Gastrocnemius medialis (tissue), 4 donors: ENCODE data around the gene SRRM2. TPM values are rescaled to one million over a fixed set of nuclear protein-coding genes. Genes with fewer than 3 reads are reported as not detected.

Experiments used
- ATAC-seq, 2 donors: fragments of 150-250 bp; one replicate each; pipeline ENCODE4 v1.9.1; 2016
- DNase-seq, 2 donors: peaks; one replicate each; pipeline ENCODE4 v3.0.0-alpha.2; 2019
- H3K27ac ChIP-seq, 4 donors: fragments of 200-600 bp; sonication (generic); 1 replicate in 1 of 4; 2 replicates in 3 of 4; pipeline ENCODE4 v1.5.1; 2016 to 2018; ENCODE audit warnings: mild to moderate bottlenecking in 2 of 4, moderate library complexity in 1 of 4
- H3K27me3 ChIP-seq, 3 donors: fragments of 200-600 bp; sonication (generic) in 2 of 3; 1 replicate in 1 of 3; 2 replicates in 2 of 3; pipeline versions ENCODE4 v1.5.1 to v1.6.0; 2016 to 2019; ENCODE audit warnings: mild to moderate bottlenecking in 1 of 3, moderate library complexity in 1 of 3
- H3K36me3 ChIP-seq, 2 donors: fragments of 200-600 bp; sonication (generic) in 1 of 2; one replicate each; pipeline ENCODE4 v1.5.1; 2017 to 2018
- H3K4me1 ChIP-seq, 2 donors: fragments of 200-600 bp; sonication (generic) in 1 of 2; one replicate each; pipeline ENCODE4 v1.5.1; 2016 to 2017; ENCODE audit warnings: mild to moderate bottlenecking in 2 of 2
- H3K4me3 ChIP-seq, 4 donors: fragments of 200-600 bp; sonication (generic) in 3 of 4; 1 replicate in 1 of 4; 2 replicates in 3 of 4; pipeline ENCODE4 v1.5.1; 2016 to 2019; ENCODE audit warnings: mild to moderate bottlenecking in 2 of 4
- H3K9me3 ChIP-seq, 3 donors: fragments of 200-600 bp; sonication (generic) in 2 of 3; 1 replicate in 1 of 3; 2 replicates in 2 of 3; pipeline ENCODE4 v1.5.1; 2016 to 2019
- POLR2A ChIP-seq, 2 donors: fragments of 450-650 bp; IDR thresholded peaks; one replicate each; pipeline ENCODE4 v1.6.1; 2017; ENCODE audit warnings: antibody characterized with exemption in 2 of 2, mild to moderate bottlenecking in 2 of 2, moderate library complexity in 2 of 2
- in situ Hi-C, 4 donors: fragments of 200-750 bp; cut with MboI; loops; one replicate each; pipeline versions ENCODE4 v1.15.0 to v1.8.0; 2017; ENCODE audit warnings: low sequenced_read_pairs in 4 of 4
- intact Hi-C: fragments of 100-400 bp; cut with DNase I; formaldehyde crosslinking; loops from one replicate; pipeline ENCODE4 v1.15.1; 2023; ENCODE audit warnings: low total_unique reads
- total RNA-seq, 4 donors: library from RNA; depleted of rRNA; stranded (reverse); fragments of >200 nt; gene quantifications; one replicate each; pipeline versions ENCODE4 v1.1.0 to v1.2.3, GENCODE V29; 2016
- TF ChIP-seq, protein P1 (sequence below), 5 experiments: fragments of 450-650 bp in 3 of 5; fragments of 200-600 bp in 2 of 5; sonication (generic) in 2 of 5; IDR thresholded peaks in 4 of 5; conservative IDR thresholded peaks in 1 of 5; 1 replicate in 4 of 5; 2 replicates in 1 of 5; pipeline ENCODE4 v1.5.1; 2016 to 2019; ENCODE audit warnings: antibody characterized with exemption in 5 of 5, mild to moderate bottlenecking in 3 of 5, moderate library complexity in 3 of 5

The SRRM2 gene
- total RNA-seq, 4 donors from 2014 or later: 151 to 205 (median 164) TPM

DNA sequence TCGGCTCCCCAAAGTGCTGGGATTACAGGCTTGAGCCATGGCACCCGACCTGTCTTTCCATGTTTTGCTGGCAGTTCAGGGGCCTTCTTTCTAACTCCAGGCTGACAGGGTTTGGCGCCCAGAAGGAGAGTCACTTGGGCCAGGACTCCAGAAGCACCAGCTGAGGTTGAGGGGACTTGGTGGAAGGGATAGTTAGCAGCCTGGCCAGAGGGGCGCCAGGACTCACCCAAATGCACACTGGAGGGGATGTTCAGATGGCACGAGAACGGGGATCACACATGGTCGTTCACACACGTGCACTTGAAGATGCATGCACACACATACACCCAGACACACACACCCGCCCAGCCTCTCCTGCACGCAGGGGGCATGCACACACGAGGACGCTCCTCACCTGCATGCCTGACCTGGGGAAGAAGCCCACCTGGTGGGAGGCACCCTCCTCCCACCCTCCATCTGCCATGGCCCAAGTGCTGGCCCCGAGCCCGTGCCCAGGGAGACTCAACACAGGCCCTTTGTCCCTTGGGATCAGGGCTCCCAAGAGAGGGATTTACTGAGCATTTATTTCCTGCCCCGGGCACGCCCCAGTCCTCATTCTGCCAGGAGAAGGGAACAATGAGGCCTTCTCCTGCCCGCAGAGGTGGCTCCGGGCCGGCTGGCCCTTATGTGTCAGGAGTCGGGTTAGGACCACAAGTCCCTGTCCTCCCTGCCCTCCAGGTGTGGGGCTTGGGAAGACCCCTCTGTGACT, 62.3 kb downstream of the SRRM2 start:
- peaks cover 0 to 10% of the 10 kb centered on the region in 2 donors for H3K4me1 ChIP-seq
- intact Hi-C loops: no loop called here
- no peak for ATAC-seq
- TF ChIP-seq, protein P1, sequence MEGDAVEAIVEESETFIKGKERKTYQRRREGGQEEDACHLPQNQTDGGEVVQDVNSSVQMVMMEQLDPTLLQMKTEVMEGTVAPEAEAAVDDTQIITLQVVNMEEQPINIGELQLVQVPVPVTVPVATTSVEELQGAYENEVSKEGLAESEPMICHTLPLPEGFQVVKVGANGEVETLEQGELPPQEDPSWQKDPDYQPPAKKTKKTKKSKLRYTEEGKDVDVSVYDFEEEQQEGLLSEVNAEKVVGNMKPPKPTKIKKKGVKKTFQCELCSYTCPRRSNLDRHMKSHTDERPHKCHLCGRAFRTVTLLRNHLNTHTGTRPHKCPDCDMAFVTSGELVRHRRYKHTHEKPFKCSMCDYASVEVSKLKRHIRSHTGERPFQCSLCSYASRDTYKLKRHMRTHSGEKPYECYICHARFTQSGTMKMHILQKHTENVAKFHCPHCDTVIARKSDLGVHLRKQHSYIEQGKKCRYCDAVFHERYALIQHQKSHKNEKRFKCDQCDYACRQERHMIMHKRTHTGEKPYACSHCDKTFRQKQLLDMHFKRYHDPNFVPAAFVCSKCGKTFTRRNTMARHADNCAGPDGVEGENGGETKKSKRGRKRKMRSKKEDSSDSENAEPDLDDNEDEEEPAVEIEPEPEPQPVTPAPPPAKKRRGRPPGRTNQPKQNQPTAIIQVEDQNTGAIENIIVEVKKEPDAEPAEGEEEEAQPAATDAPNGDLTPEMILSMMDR (IDR thresholded peaks at IDR 0.05 in 4 of 5, conservative IDR thresholded peaks at IDR 0.05 in 1 of 5): no peak
- no peak for TF ChIP-seq POLR2A (IDR thresholded peaks at IDR 0.05)
- H3K36me3 ChIP-seq: no peaks in the 10 kb centered on the region
- no peak for DNase-seq
- H3K27me3 ChIP-seq: peaks cover 0 to 8% (median 3%) of the 10 kb centered on the region in 3 donors
- in situ Hi-C loops: no loop called here
- H3K4me3 ChIP-seq: no peak overlapping the region
- no peaks in the 10 kb centered on the region for H3K9me3 ChIP-seq
- no peak overlapping the region for H3K27ac ChIP-seq

DNA sequence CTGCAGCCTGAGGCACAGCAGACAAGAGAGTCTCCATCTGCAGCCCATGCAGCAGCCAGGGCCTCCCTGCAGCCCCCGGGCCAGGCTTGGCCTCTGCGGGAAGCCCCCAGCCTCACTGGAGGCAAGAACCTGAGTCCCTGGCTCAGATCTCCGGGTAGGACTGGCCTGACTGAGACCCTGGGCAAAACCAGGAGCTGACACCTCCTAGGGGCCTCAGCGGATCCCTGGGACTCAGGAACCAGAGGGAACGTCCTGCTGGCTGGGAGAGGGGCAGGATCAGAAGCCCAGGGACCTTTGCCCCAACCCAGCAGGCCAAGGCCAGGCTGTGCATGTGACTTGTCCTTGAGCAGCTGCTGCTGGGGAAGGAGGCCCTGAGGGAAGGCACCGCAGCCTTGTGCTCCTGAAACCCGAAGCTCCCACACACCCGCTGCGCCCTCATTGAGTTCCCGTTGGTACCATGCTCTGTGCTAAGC, 62.9 kb downstream of the SRRM2 start:
- Histone ChIP-seq H3K27me3 (peaks cover 0 to 8% (median 3%) of the 10 kb centered on the region in 3 donors), H3K4me3 (no peak overlapping the region), H3K27ac (no peak overlapping the region), H3K4me1 (peaks cover 0 to 10% of the 10 kb centered on the region in 2 donors), H3K9me3 (no peaks in the 10 kb centered on the region), H3K36me3 (no peaks in the 10 kb centered on the region)
- intact Hi-C loops: no loop called here
- DNase-seq: no peak
- no peak for ATAC-seq
- in situ Hi-C loops: no loop called here
- TF ChIP-seq, protein P1 (IDR thresholded peaks at IDR 0.05 in 4 of 5, conservative IDR thresholded peaks at IDR 0.05 in 1 of 5): no peak
- TF ChIP-seq POLR2A (IDR thresholded peaks at IDR 0.05): no peak

DNA sequence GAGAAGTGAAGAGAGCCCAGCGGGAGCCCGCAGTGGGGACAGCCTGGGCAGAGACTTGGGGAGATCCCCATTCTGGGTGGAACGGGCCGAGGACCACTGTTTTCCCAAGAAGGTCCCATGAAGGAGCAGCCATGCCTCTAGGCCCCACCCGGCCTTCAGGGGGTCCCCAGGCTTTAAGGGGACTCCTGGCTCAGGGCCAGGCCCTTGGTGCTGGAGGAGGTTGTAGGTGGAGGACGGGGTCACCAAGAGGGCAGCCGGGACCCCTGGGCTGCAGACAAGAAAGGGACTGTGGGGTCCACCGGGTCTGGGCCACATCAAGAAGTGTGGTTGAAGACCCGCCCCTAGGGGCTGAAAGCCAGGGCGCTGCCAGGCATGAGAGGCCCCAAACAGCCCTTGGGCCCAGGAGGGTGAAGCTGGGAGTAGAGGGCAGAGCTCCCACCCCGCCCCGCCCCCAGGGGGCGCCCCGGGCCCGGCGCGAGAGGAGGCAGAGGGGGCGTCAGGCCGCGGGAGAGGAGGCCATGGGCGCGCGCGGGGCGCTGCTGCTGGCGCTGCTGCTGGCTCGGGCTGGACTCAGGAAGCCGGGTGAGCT, 64.4 kb downstream of the SRRM2 start, which contains the start of gene PRSS21:
Gene PRSS21 (plus strand): TSS at position 487 of the 589 bp plus-strand sequence. CDS start 32 bp downstream, at position 519.
- DNase-seq (no peak), ATAC-seq (no peak)
- Histone ChIP-seq H3K36me3 (no peaks in the 10 kb centered on the region), H3K9me3 (no peaks in the 10 kb centered on the region), H3K4me1 (peaks cover 0 to 6% of the 10 kb centered on the region in 2 donors), H3K27ac (no peak within 1 kb of the TSS), H3K27me3 (peaks cover 0 to 8% (median 3%) of the 10 kb centered on the region in 3 donors), H3K4me3 (no peak within 1 kb of the TSS)
- TF ChIP-seq, protein P1 (IDR thresholded peaks at IDR 0.05 in 4 of 5, conservative IDR thresholded peaks at IDR 0.05 in 1 of 5): no peak
- TF ChIP-seq POLR2A (IDR thresholded peaks at IDR 0.05): no peak
- in situ Hi-C loops (no loop called here), intact Hi-C loops (no loop called here)

DNA sequence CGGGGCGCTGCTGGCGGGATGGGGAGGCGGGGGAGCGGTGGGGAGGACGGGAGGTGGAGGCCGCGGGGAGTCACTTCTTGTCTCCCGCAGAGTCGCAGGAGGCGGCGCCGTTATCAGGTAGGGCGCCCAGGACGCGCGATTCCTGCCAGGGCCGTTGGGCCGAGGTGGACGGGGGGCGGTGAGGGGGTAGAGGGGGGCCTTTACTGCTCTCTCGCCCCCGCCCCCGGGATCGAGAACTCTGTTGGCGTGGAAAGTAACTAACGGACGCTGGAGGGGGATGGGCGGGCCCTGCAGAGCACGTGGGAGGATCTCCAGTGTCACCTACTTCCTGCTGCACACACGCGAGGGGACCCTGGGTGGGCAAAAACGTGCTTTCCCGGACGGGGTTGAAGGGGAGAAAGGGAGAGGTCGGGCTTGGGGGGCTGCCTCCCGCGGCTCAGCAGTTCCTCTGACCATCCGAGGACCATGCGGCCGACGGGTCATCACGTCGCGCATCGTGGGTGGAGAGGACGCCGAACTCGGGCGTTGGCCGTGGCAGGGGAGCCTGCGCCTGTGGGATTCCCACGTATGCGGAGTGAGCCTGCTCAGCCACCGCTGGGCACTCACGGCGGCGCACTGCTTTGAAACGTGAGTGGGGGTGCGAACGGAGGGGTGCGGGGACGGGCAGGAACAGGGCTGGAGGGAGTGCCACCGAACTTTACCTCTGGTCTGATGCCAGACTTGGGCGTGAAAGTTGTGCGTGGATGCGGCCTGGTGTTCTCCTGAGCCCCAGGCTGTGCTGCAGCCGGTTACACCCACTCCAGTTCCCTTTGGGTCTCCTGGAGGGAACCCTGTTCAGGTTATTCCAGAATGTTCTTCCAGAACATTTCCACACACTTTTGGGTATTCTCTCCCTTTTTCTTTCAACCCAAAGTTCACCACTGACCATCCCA, 65.2 kb downstream of the SRRM2 start:
- in situ Hi-C loops (no loop called here), intact Hi-C loops (no loop called here)
- Histone ChIP-seq H3K9me3 (no peaks in the 10 kb centered on the region), H3K4me1 (no peaks in the 10 kb centered on the region), H3K27ac (no peak overlapping the region), H3K36me3 (no peaks in the 10 kb centered on the region), H3K27me3 (peaks cover 0 to 8% (median 3%) of the 10 kb centered on the region in 3 donors), H3K4me3 (no peak overlapping the region)
- no peak for DNase-seq
- TF ChIP-seq, protein P1 (IDR thresholded peaks at IDR 0.05 in 4 of 5, conservative IDR thresholded peaks at IDR 0.05 in 1 of 5): no peak
- no peak for TF ChIP-seq POLR2A (IDR thresholded peaks at IDR 0.05)
- ATAC-seq: no peak
